NCI-H774 (cell line): Measurements from ENCODE around the gene ST6GALNAC6.
"Not testable (repeated sequence)": the region's sequence is repeated elsewhere in the genome, so short reads cannot be mapped to it uniquely, and the experiment has no call there.

Experiments
- DNase-seq: peaks from one replicate; lab custom pipeline; 2025; lab: John Stamatoyannopoulos, UW

Gene ST6GALNAC6

GRCh38 chr9:127873223-127873691 is 26.1 kb downstream of the ST6GALNAC6 start:
- DNase-seq, result no peak

GRCh38 chr9:127872369-127873222 is 26.8 kb downstream of the ST6GALNAC6 start:
- DNase-seq, result no peak

GRCh38 chr9:127871531-127871930 is 27.9 kb downstream of the ST6GALNAC6 start:
- no peak for DNase-seq

GRCh38 chr9:127870887-127871286 is 28.5 kb downstream of the ST6GALNAC6 start:
- no peak for DNase-seq

GRCh38 chr9:127870153-127870491 is 29.3 kb downstream of the ST6GALNAC6 start:
- DNase-seq, result not testable (repeated sequence)

- peak; percentile 73 for DNase-seq
These were observed 29.9 kb downstream of the ST6GALNAC6 start for GRCh38 chr9:127869310-127870152.

- no peak for DNase-seq
These were observed 31.0 kb downstream of the ST6GALNAC6 start for GRCh38 chr9:127868278-127868902.

GRCh38 chr9:127867356-127868277 is 31.8 kb downstream of the ST6GALNAC6 start:
- no peak for DNase-seq

GRCh38 chr9:127866535-127866934 is 32.9 kb downstream of the ST6GALNAC6 start:
- no peak for DNase-seq

- DNase-seq, result no peak
These were observed 33.5 kb downstream of the ST6GALNAC6 start for GRCh38 chr9:127865645-127866464.

- no peak for DNase-seq
These were observed 36.2 kb downstream of the ST6GALNAC6 start for GRCh38 chr9:127863191-127863621.

GRCh38 chr9:127862075-127863011 is 37.1 kb downstream of the ST6GALNAC6 start:
- no peak for DNase-seq

- no peak for DNase-seq
These were observed 38.6 kb downstream of the ST6GALNAC6 start for GRCh38 chr9:127860779-127861178.

GRCh38 chr9:127860260-127860659 is 39.1 kb downstream of the ST6GALNAC6 start:
- DNase-seq, result no peak

- peak; percentile 22 for DNase-seq
These were observed 41.3 kb downstream of the ST6GALNAC6 start for GRCh38 chr9:127858041-127858512.

GRCh38 chr9:127857278-127857677 is 42.1 kb downstream of the ST6GALNAC6 start:
- no peak for DNase-seq

- no peak for DNase-seq
These were observed 42.7 kb downstream of the ST6GALNAC6 start for GRCh38 chr9:127856729-127857116.

- no peak for DNase-seq
These were observed 43.2 kb downstream of the ST6GALNAC6 start for GRCh38 chr9:127856094-127856728.

- DNase-seq, result no peak
These were observed 43.9 kb downstream of the ST6GALNAC6 start for GRCh38 chr9:127855522-127855921.
